ENCODE measurements around the gene PIGQ. TPM values are rescaled to one million over a fixed set of nuclear protein-coding genes. Genes with fewer than 3 reads are reported as not detected.

The PIGQ gene
- total and polyA plus RNA-seq, 2 of the 13 experiments (the other 11 are each of a cell fraction or from before 2014, with no cell fraction given): 7.7 to 19.7 TPM

GRCh38 chr16:593807-594206 lies 24.0 kb downstream of the PIGQ start:
- Histone ChIP-seq H3K4me3 (replicated peaks in 1 of 3; ENCODE audit: insufficient read depth in 1 of 3, low read depth in 2 of 3, low read length in 3 of 3) (no peak overlapping the region), H3K79me2 (ENCODE audit: insufficient read depth, low read length) (peaks cover 43% of the 10 kb centered on the region), H3K9me3 (ENCODE audit: low read length) (no peaks in the 10 kb centered on the region), H4K20me1 (ENCODE audit: insufficient read depth, low read length) (peaks cover 10% of the 10 kb centered on the region; the same call in 1 of the 2 replicates), H3K4me1 (ENCODE audit: insufficient read depth, low read length) (peaks cover 34% of the 10 kb centered on the region), H3K27ac (ENCODE audit: extremely low read length, insufficient read depth, low read length) (no peak overlapping the region), H3K27me3 (ENCODE audit: control insufficient read depth in 1 of 2, insufficient read depth in 2 of 2, low read length in 2 of 2) (no peaks in the 10 kb centered on the region; a peak in 1 of 5 replicates), H3K9ac (ENCODE audit: insufficient read depth, low read depth, low read length) (no peak overlapping the region), H2AFZ (ENCODE audit: low read length) (no peak overlapping the region), H3K36me3 (replicated peaks in 1 of 2; ENCODE audit: control insufficient read depth in 1 of 2, insufficient read depth in 2 of 2, low read length in 2 of 2) (peaks cover 4 to 7% of the 10 kb centered on the region in 2 experiments; a peak in 1 of 5 replicates), H3K4me2 (ENCODE audit: low read depth, low read length) (no peak overlapping the region; the same call in 1 of the 2 replicates)
- POLR2A ChIA-PET: no interaction called here
- no peak for DNase-seq (ENCODE audit: low spot score)
- no peak for ATAC-seq
- intact Hi-C loops (cut with micrococcal nuclease; ENCODE audit: unreplicated experiment): no loop called here
- in situ Hi-C loops (cut with HindIII; ENCODE audit: extremely low pct_ligation_motif_present, low pct_unique_long_range_greater_than_20kb): no loop called here
- WGBS (ENCODE audit: low lambda C conversion rate): 98% methylated on average over 11 of the region's 16 CpGs
- no peak for FAIRE-seq
- CTCF ChIA-PET (ENCODE audit: low intra/inter-chr PET ratio, low total read pairs): no interaction called here
- BruUV-seq (replicated peaks): no TSS peak
- TF ChIP-seq AKAP8 (CRISPR knock-in tag; IDR thresholded peaks at IDR 0.05): no peak
- no peak for TF ChIP-seq ZNF407 (CRISPR knock-in tag; IDR thresholded peaks at IDR 0.05; ENCODE audit: not compliant biosample characterization)
- no peak for TF ChIP-seq FOXO4 (CRISPR knock-in tag; conservative IDR thresholded peaks at IDR 0.05)
- no peak for TF ChIP-seq YY1 (IDR thresholded peaks at IDR 0.05; ENCODE audit: insufficient read depth, insufficient replicate concordance, low read depth, low read length)
- TF ChIP-seq ZNF337 (CRISPR knock-in tag; IDR thresholded peaks at IDR 0.05; ENCODE audit: borderline replicate concordance, low read depth): no peak
- TF ChIP-seq ETV5 (CRISPR knock-in tag; IDR thresholded peaks at IDR 0.05; ENCODE audit: borderline replicate concordance): no peak
- TF ChIP-seq ZKSCAN8 (CRISPR knock-in tag; IDR thresholded peaks at IDR 0.05; ENCODE audit: borderline replicate concordance): no peak
- TF ChIP-seq TGIF2 (CRISPR knock-in tag; IDR thresholded peaks at IDR 0.05): no peak
- TF ChIP-seq LBX2 (CRISPR knock-in tag; IDR thresholded peaks at IDR 0.05; ENCODE audit: borderline replicate concordance): no peak
- TF ChIP-seq NR2F2 (IDR thresholded peaks at IDR 0.05; ENCODE audit: borderline replicate concordance, low read depth): no peak
- no peak for TF ChIP-seq RNF219 (CRISPR knock-in tag; IDR thresholded peaks at IDR 0.05)
- TF ChIP-seq MAX (IDR thresholded peaks at IDR 0.05): no peak

Data from HepG2 (cell line).